Colonic mucosa (tissue), 4 donors: ENCODE measurements around the gene PPP4R4. TPM values are rescaled to one million over a fixed set of nuclear protein-coding genes. Genes with fewer than 3 reads are reported as not detected.

Source experiments
- DNase-seq: peaks from one replicate; pipeline ENCODE4 v3.0.0-alpha.2; 2020
- H3K27ac ChIP-seq: fragments of 200-600 bp; one replicate; pipeline ENCODE4 v1.8.0; 2021
- H3K27me3 ChIP-seq: fragments of 200-600 bp; one replicate; pipeline ENCODE4 v1.8.0; 2021
- H3K36me3 ChIP-seq: fragments of 200-600 bp; one replicate; pipeline ENCODE4 v1.8.0; 2021
- H3K4me1 ChIP-seq: fragments of 200-600 bp; one replicate; pipeline ENCODE4 v1.8.0; 2021; ENCODE audit warnings: mild to moderate bottlenecking
- H3K4me3 ChIP-seq: fragments of 200-600 bp; one replicate; pipeline ENCODE4 v1.8.0; 2021
- H3K9ac ChIP-seq, 2 donors: one replicate each; pipeline ENCODE4 v1.7.0; 2013; ENCODE audit warnings: control low read depth in 2 of 2, low read depth in 2 of 2, low read length in 2 of 2
- H3K9me3 ChIP-seq: fragments of 200-600 bp; one replicate; pipeline ENCODE4 v1.8.0; 2021
- CTCF ChIP-seq: fragments of 200-600 bp; IDR thresholded peaks from one replicate; pipeline ENCODE4 v1.8.0; 2022; ENCODE audit warnings: antibody characterized with exemption, mild to moderate bottlenecking
- intact Hi-C: fragments of 100-400 bp; cut with DNase I; formaldehyde crosslinking; loops from one replicate; pipeline ENCODE4 v1.14.1; 2022
- total RNA-seq, 2 donors: library from RNA; stranded (reverse); fragmentation: NEBNext Ultra II Directional in 1 of 2; extraction: Animal tissue kit (Norgen Biotek cat#: 25700) in 1 of 2; gene quantifications; one replicate each; pipeline ENCODE4 v1.2.1, GENCODE V29; 2021
- donor health status: healthy.
- donor health status: DM: no; HTN: no; CAD: no.
- donor health status: DM: no; HTN: no; CAD: no.

Gene PPP4R4
- total RNA-seq, 2 donors from 2014 or later = 0.27 TPM; not detected in 1

- no peaks in the 10 kb centered on the region for H3K27me3 ChIP-seq
- no peak overlapping the region for H3K9ac ChIP-seq
- DNase-seq = no peak
- no peaks in the 10 kb centered on the region for H3K9me3 ChIP-seq
- H3K4me1 ChIP-seq = no peaks in the 10 kb centered on the region
- no peak overlapping the region for H3K4me3 ChIP-seq
- TF ChIP-seq CTCF = no peak
- H3K36me3 ChIP-seq = no peaks in the 10 kb centered on the region
- no peak overlapping the region for H3K27ac ChIP-seq
- intact Hi-C loops = no loop called here
Measured at GRCh38 chr14:94291159-94291905, 117.2 kb downstream of the PPP4R4 start.

GRCh38 chr14:94291906-94292525, 117.9 kb downstream of the PPP4R4 start:
- Histone ChIP-seq H3K4me3 (no peak overlapping the region), H3K27ac (no peak overlapping the region), H3K4me1 (no peaks in the 10 kb centered on the region), H3K9ac (no peak overlapping the region), H3K27me3 (no peaks in the 10 kb centered on the region), H3K36me3 (no peaks in the 10 kb centered on the region), H3K9me3 (no peaks in the 10 kb centered on the region)
- no peak for TF ChIP-seq CTCF
- DNase-seq = no peak
- intact Hi-C loops = no loop called here

- H3K27ac ChIP-seq = no peak overlapping the region
- no peaks in the 10 kb centered on the region for H3K36me3 ChIP-seq
- no peaks in the 10 kb centered on the region for H3K4me1 ChIP-seq
- H3K9me3 ChIP-seq = no peaks in the 10 kb centered on the region
- TF ChIP-seq CTCF = no peak
- no peaks in the 10 kb centered on the region for H3K27me3 ChIP-seq
- DNase-seq = no peak
- no peak overlapping the region for H3K4me3 ChIP-seq
- no peak overlapping the region for H3K9ac ChIP-seq
- intact Hi-C loops = no loop called here
Measured at GRCh38 chr14:94292526-94292871, 118.4 kb downstream of the PPP4R4 start.

- H3K9ac ChIP-seq = no peak within 1 kb of the TSS
- no peaks in the 10 kb centered on the region for H3K36me3 ChIP-seq
- no peak for DNase-seq
- no peaks in the 10 kb centered on the region for H3K4me1 ChIP-seq
- no peak within 1 kb of the TSS for H3K27ac ChIP-seq
- no peaks in the 10 kb centered on the region for H3K9me3 ChIP-seq
- TF ChIP-seq CTCF = no peak
- no peak within 1 kb of the TSS for H3K4me3 ChIP-seq
- no peaks in the 10 kb centered on the region for H3K27me3 ChIP-seq
- intact Hi-C loops = no loop called here
Measured at GRCh38 chr14:94292872-94293577, 118.9 kb downstream of the PPP4R4 start, which contains the start of gene SERPINA10. Gene SERPINA10 (minus strand): TSS chr14:94293268. CDS start chr14:94290593, 2,675 bp downstream.

GRCh38 chr14:94293578-94293924, 119.4 kb downstream of the PPP4R4 start:
- no peaks in the 10 kb centered on the region for H3K36me3 ChIP-seq
- no peak for TF ChIP-seq CTCF
- H3K27ac ChIP-seq = no peak overlapping the region
- H3K27me3 ChIP-seq = no peaks in the 10 kb centered on the region
- no peak overlapping the region for H3K4me3 ChIP-seq
- H3K9ac ChIP-seq = no peak overlapping the region
- no peaks in the 10 kb centered on the region for H3K9me3 ChIP-seq
- no peak for DNase-seq
- intact Hi-C loops = no loop called here
- H3K4me1 ChIP-seq = no peaks in the 10 kb centered on the region
